WTC11 (cell line): ENCODE data around the gene SUPT3H.

ENCODE experiments used
- ZNF532 ChIP-seq: fragments of 250-450 bp; sonication (Bioruptor Pico); IDR thresholded peaks from 2 replicates; pipeline ENCODE4 v1.9.0; 2021; ENCODE audit warnings: mild to moderate bottlenecking, borderline replicate concordance
- TF ChIP-seq, protein P1 (sequence below): sonication (generic); formaldehyde crosslinking; IDR thresholded peaks from 2 replicates; pipeline ENCODE4 v1.8.1; 2023; ENCODE audit warnings: mild to moderate bottlenecking, missing genetic modification reagents, moderate library complexity

DNA sequence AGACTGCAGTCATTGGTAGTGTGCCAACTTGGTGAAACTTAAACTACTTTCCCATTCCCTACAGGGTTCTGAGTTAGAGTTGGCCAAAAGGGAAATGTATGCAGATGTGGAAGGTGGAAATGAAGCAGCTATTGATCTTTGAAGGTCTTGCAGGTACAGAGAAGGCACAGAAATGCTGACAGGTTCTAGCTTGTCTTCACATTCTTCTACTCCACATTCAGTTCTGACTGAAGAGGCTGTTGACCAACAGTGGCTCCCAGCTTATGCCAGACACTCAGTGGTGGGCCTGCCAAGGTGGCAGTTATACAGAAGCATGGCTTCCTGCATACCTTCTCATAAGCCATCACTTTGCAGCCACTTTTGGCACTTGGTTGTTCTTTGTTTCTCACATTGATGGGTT, 566.3 kb downstream of the SUPT3H start:
- TF ChIP-seq ZNF532 (CRISPR knock-in tag) = no peak
- TF ChIP-seq, protein P1, sequence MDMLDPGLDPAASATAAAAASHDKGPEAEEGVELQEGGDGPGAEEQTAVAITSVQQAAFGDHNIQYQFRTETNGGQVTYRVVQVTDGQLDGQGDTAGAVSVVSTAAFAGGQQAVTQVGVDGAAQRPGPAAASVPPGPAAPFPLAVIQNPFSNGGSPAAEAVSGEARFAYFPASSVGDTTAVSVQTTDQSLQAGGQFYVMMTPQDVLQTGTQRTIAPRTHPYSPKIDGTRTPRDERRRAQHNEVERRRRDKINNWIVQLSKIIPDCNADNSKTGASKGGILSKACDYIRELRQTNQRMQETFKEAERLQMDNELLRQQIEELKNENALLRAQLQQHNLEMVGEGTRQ = no peak
